ENCODE measurements around the gene TMEM132A.

TMEM132A gene

GRCh38 chr11:60938500-60938899 lies 14.2 kb downstream of the TMEM132A start:
- DNase-seq = no peak

GRCh38 chr11:60939301-60939700 lies 15.0 kb downstream of the TMEM132A start:
- DNase-seq = no peak

GRCh38 chr11:60939855-60940254 lies 15.6 kb downstream of the TMEM132A start:
- DNase-seq = no peak

GRCh38 chr11:60941371-60942119 lies 17.3 kb downstream of the TMEM132A start:
- DNase-seq = no peak

GRCh38 chr11:60942219-60942618 lies 18.0 kb downstream of the TMEM132A start:
- DNase-seq = no peak

GRCh38 chr11:60942970-60943565 lies 18.8 kb downstream of the TMEM132A start:
- DNase-seq = no peak

GRCh38 chr11:60944490-60945294 lies 20.4 kb downstream of the TMEM132A start:
- no peak for DNase-seq

- no peak for DNase-seq
Measured at GRCh38 chr11:60945295-60945667, 21.0 kb downstream of the TMEM132A start.

GRCh38 chr11:60946601-60947264 lies 22.5 kb downstream of the TMEM132A start:
- peak; percentile 80 for DNase-seq

- peak; percentile 47 for DNase-seq
Measured at GRCh38 chr11:60947700-60948099, 23.4 kb downstream of the TMEM132A start.

GRCh38 chr11:60948250-60948649 lies 24.0 kb downstream of the TMEM132A start:
- DNase-seq = peak; percentile 44

- DNase-seq = no peak
Measured at GRCh38 chr11:60950024-60950423, 25.8 kb downstream of the TMEM132A start.

GRCh38 chr11:60950933-60951605 lies 26.8 kb downstream of the TMEM132A start:
- DNase-seq = no peak

GRCh38 chr11:60951606-60951903 lies 27.3 kb downstream of the TMEM132A start:
- no peak for DNase-seq

GRCh38 chr11:60951904-60952741 lies 27.9 kb downstream of the TMEM132A start, which contains the start of gene SLC15A3:
Gene SLC15A3, minus strand, starts transcription at chr11:60952176. Its CDS starts 625 bp downstream, at chr11:60951551.
- no peak for DNase-seq

- DNase-seq = no peak
Measured at GRCh38 chr11:60952742-60953170, 28.5 kb downstream of the TMEM132A start.

GRCh38 chr11:60953781-60954180 lies 29.5 kb downstream of the TMEM132A start:
- no peak for DNase-seq

- no peak for DNase-seq
Measured at GRCh38 chr11:60954421-60954820, 30.2 kb downstream of the TMEM132A start.

- DNase-seq = no peak
Measured at GRCh38 chr11:60955571-60955970, 31.3 kb downstream of the TMEM132A start.

- no peak for DNase-seq
Measured at GRCh38 chr11:60957188-60957587, 32.9 kb downstream of the TMEM132A start.

- no peak for DNase-seq
Measured at GRCh38 chr11:60959431-60959830, 35.2 kb downstream of the TMEM132A start.

GRCh38 chr11:60960405-60960804 lies 36.1 kb downstream of the TMEM132A start:
- no peak for DNase-seq
